ENCODE data around the gene SLC6A3. TPM values are rescaled to one million over a fixed set of nuclear protein-coding genes. Genes with fewer than 3 reads are reported as not detected.

The SLC6A3 gene
- polyA plus RNA-seq, 3 donors: not detected

DNA sequence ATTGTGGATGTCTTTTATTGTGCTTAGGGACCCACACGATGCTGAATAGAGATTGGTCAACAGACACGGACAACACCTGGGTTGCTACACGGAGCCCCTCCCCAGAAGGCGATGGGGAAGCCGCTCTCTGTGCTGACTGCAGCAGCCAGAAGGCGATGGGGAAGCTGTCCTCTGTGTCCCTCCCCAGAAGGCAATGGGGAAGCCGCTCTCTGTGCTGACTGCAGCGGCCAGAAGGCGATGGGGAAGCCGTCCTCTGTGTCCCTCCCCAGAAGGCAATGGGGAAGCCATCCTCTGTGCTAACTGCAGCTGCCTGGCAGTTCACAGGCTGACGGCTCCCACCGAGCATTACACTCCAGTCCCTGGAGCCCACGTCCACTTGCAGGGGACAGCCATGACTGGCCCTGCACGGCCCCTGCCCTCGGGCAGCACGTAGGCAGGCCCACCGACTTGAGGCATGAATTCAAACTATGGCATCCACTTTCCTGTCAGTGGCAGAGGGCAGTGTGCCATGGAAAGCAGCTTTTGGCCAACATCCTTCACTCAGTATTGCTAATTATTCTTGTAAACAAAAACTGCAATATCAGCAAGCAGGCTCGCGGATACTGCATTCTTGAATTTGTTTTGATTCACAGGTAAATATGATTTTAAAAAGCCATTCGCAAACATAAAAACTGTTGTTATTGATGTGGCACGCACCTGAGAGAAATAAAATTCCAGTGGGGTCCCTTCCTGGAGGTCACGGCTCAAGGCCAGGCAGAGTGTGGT is 52.3 kb downstream of the SLC6A3 start:
- H3K27ac ChIP-seq (ENCODE audit: low read depth in 1 of 2, low read length in 2 of 2): no peak overlapping the region
- no peak overlapping the region for H3K4me2 ChIP-seq (replicated peaks; ENCODE audit: extremely low read depth, low read length, poor library complexity, severe bottlenecking)
- H3K9me3 ChIP-seq (replicated peaks in 1 of 2; ENCODE audit: control insufficient read depth in 1 of 2, insufficient read depth in 1 of 2, low read length in 2 of 2): no peaks in the 10 kb centered on the region
- peaks cover 0 to 15% of the 10 kb centered on the region in 2 donors for H3K27me3 ChIP-seq (ENCODE audit: control insufficient read depth in 2 of 2, insufficient read depth in 2 of 2, low read length in 2 of 2)
- H3K79me2 ChIP-seq (ENCODE audit: insufficient read depth, low read length): no peaks in the 10 kb centered on the region
- H4K20me1 ChIP-seq (ENCODE audit: insufficient read depth, low read length): no peaks in the 10 kb centered on the region
- peaks cover 7% of the 10 kb centered on the region for H3K4me1 Mint-ChIP-seq
- WGBS (ENCODE audit: insufficient coverage): 51% methylated on average over 22 of the region's 22 CpGs
- peaks cover 1 to 7% (median 3%) of the 10 kb centered on the region in 7 donors for H3K9me3 Mint-ChIP-seq
- H3K4me1 ChIP-seq (ENCODE audit: control insufficient read depth in 1 of 2, insufficient read depth in 2 of 2, low read length in 2 of 2): peaks cover 0 to 2% of the 10 kb centered on the region in 2 donors
- no peak for TF ChIP-seq CTCF (IDR thresholded peaks at IDR 0.05)
- no peak overlapping the region for H3K27ac Mint-ChIP-seq
- H3K36me3 Mint-ChIP-seq: no peaks in the 10 kb centered on the region
- no peak overlapping the region for H2AFZ ChIP-seq (ENCODE audit: insufficient read depth, low read depth, low read length, poor library complexity, severe bottlenecking)
- peaks cover 29 to 42% (median 31%) of the 10 kb centered on the region in 3 donors for H3K27me3 Mint-ChIP-seq (ENCODE audit: low read depth in 3 of 3)
- no peak overlapping the region for H3K4me3 ChIP-seq (replicated peaks in 1 of 3; ENCODE audit: low read depth in 2 of 3, low read length in 3 of 3)
- H3K9ac ChIP-seq (ENCODE audit: insufficient read depth, low read length, poor library complexity, severe bottlenecking): no peak overlapping the region
- H3K36me3 ChIP-seq (replicated peaks in 1 of 2; ENCODE audit: control insufficient read depth in 1 of 2, insufficient read depth in 2 of 2, low read length in 2 of 2): no peaks in the 10 kb centered on the region
- DNase-seq: peak in 1 of 3 donors; percentile 44
- intact Hi-C loops (cut with micrococcal nuclease): no loop called here
- H3K4me3 Mint-ChIP-seq: no peak overlapping the region

- Histone ChIP-seq H3K9ac (ENCODE audit: insufficient read depth, low read length, poor library complexity, severe bottlenecking) (no peak overlapping the region), H3K4me2 (replicated peaks; ENCODE audit: extremely low read depth, low read length, poor library complexity, severe bottlenecking) (no peak overlapping the region), H3K79me2 (ENCODE audit: insufficient read depth, low read length) (no peaks in the 10 kb centered on the region), H3K4me3 (replicated peaks in 1 of 3; ENCODE audit: low read depth in 2 of 3, low read length in 3 of 3) (no peak overlapping the region), H3K27ac (ENCODE audit: low read depth in 1 of 2, low read length in 2 of 2) (no peak overlapping the region), H3K9me3 (replicated peaks in 1 of 2; ENCODE audit: control insufficient read depth in 1 of 2, insufficient read depth in 1 of 2, low read length in 2 of 2) (no peaks in the 10 kb centered on the region), H3K27me3 (ENCODE audit: control insufficient read depth in 2 of 2, insufficient read depth in 2 of 2, low read length in 2 of 2) (peaks cover 0 to 22% of the 10 kb centered on the region in 2 donors), H3K36me3 (replicated peaks in 1 of 2; ENCODE audit: control insufficient read depth in 1 of 2, insufficient read depth in 2 of 2, low read length in 2 of 2) (no peaks in the 10 kb centered on the region), H4K20me1 (ENCODE audit: insufficient read depth, low read length) (no peaks in the 10 kb centered on the region), H3K4me1 (ENCODE audit: control insufficient read depth in 1 of 2, insufficient read depth in 2 of 2, low read length in 2 of 2) (peaks cover 0 to 2% of the 10 kb centered on the region in 2 donors), H2AFZ (ENCODE audit: insufficient read depth, low read depth, low read length, poor library complexity, severe bottlenecking) (no peak overlapping the region)
- H3K9me3 Mint-ChIP-seq: peaks cover 1 to 8% (median 3%) of the 10 kb centered on the region in 7 donors
- intact Hi-C loops (cut with micrococcal nuclease): no loop called here
- H3K4me3 Mint-ChIP-seq: no peak overlapping the region
- H3K36me3 Mint-ChIP-seq: peaks cover 0 to 3% of the 10 kb centered on the region in 2 donors
- no peak for DNase-seq
- TF ChIP-seq CTCF (IDR thresholded peaks at IDR 0.05): no peak
- H3K27ac Mint-ChIP-seq: peak overlapping the region in 1 of 7 donors; percentile 18
- H3K27me3 Mint-ChIP-seq (ENCODE audit: low read depth in 3 of 3): peaks cover 35 to 45% (median 36%) of the 10 kb centered on the region in 3 donors
- H3K4me1 Mint-ChIP-seq: peaks cover 10% of the 10 kb centered on the region
- WGBS (ENCODE audit: insufficient coverage): 88% methylated on average over 9 of the region's 11 CpGs
Measured at GRCh38 chr5:1392261-1392660, 53.0 kb downstream of the SLC6A3 start.
